IMR-90 (cell line): ENCODE measurements around the gene IL1RAP. TPM values are rescaled to one million over a fixed set of nuclear protein-coding genes. Genes with fewer than 3 reads are reported as not detected.

Experiments
- ATAC-seq: fragments of 200-7000 bp; cut with Tn5 transposase; 2 replicates; pipeline ENCODE4 v1.9.1; 2020; ENCODE audit warnings: low read depth, mild to moderate bottlenecking, moderate library complexity
- BruUV-seq: library from RNA; stranded (reverse); fragments of 400-500 nt; replicated peaks from 2 replicates; lab custom pipeline; 2021; lab: Mats Ljungman, UMichigan
- CTCF ChIA-PET: fragments of 300-600 bp; formaldehyde crosslinking; extraction: SDS; loops from one replicate; lab custom pipeline; 2021; ENCODE audit warnings: antibody characterized with exemption; lab: Yijun Ruan, JAX
- POLR2A ChIA-PET: fragments of 300-600 bp; sonication (Branson Sonifier 250); formaldehyde crosslinking; loops from one replicate; lab custom pipeline; 2022; ENCODE audit warnings: antibody characterized with exemption; ENCODE audit not compliant: unreplicated experiment; lab: Charles Lee
- DNase-seq: peaks from one replicate; pipeline ENCODE4 v3.0.0; 2013
- H2AFZ ChIP-seq: replicated peaks from 2 replicates; pipeline ENCODE3; 2013; ENCODE audit warnings: low read length, mild to moderate bottlenecking; ENCODE audit not compliant: poor library complexity
- H2AK5ac ChIP-seq: 2 replicates; pipeline ENCODE4 v1.6.1; 2013; ENCODE audit warnings: low read depth, low read length, inconsistent platforms
- H2AK9ac ChIP-seq: replicated peaks from 2 replicates; pipeline ENCODE3; 2013; ENCODE audit warnings: mild to moderate bottlenecking, low read depth, low read length, moderate library complexity; ENCODE audit not compliant: poor library complexity
- H2BK120ac ChIP-seq: 2 replicates; pipeline ENCODE4 v1.6.1; 2013; ENCODE audit warnings: low read depth, low read length, inconsistent platforms
- H2BK15ac ChIP-seq: 3 replicates; pipeline ENCODE4 v1.6.1; 2013; ENCODE audit warnings: low read depth, low read length, inconsistent platforms
- H2BK20ac ChIP-seq: 2 replicates; pipeline ENCODE4 v1.6.1; 2013; ENCODE audit warnings: low read depth, mild to moderate bottlenecking, inconsistent platforms, low read length, moderate library complexity
- H2BK5ac ChIP-seq: 2 replicates; pipeline ENCODE4 v1.6.1; 2013; ENCODE audit warnings: mild to moderate bottlenecking, low read depth, low read length, inconsistent platforms; ENCODE audit not compliant: poor library complexity, severe bottlenecking
- H3K14ac ChIP-seq: replicated peaks from 2 replicates; pipeline ENCODE4 v1.6.1; 2013; ENCODE audit warnings: low read depth, low read length, inconsistent platforms
- H3K18ac ChIP-seq: 2 replicates; pipeline ENCODE4 v1.6.1; 2013; ENCODE audit warnings: low read depth, low read length, control low read depth
- H3K23ac ChIP-seq: 2 replicates; pipeline ENCODE4 v1.6.1; 2013; ENCODE audit warnings: low read depth, low read length, inconsistent platforms
- H3K27ac ChIP-seq: 2 replicates; pipeline ENCODE4 v1.5.1; 2013; ENCODE audit warnings: mild to moderate bottlenecking, control low read depth, low read length; ENCODE audit not compliant: insufficient read depth
- H3K27me3 ChIP-seq: 2 replicates; pipeline ENCODE4 v1.6.1; 2013; ENCODE audit warnings: low read length; ENCODE audit not compliant: control insufficient read depth, insufficient read depth
- H3K36me3 ChIP-seq: 2 replicates; pipeline ENCODE4 v1.6.1; 2013; ENCODE audit warnings: low read length, mixed read lengths; ENCODE audit not compliant: control insufficient read depth, insufficient read depth
- H3K4ac ChIP-seq: 2 replicates; pipeline ENCODE4 v1.6.1; 2013; ENCODE audit warnings: low read depth, low read length, inconsistent platforms
- H3K4me1 ChIP-seq: 2 replicates; pipeline ENCODE4 v1.6.1; 2013; ENCODE audit warnings: low read length, mixed read lengths; ENCODE audit not compliant: control insufficient read depth, insufficient read depth
- H3K4me2 ChIP-seq: 2 replicates; pipeline ENCODE4 v1.6.1; 2013; ENCODE audit warnings: low read depth, mild to moderate bottlenecking, control low read depth, low read length, moderate library complexity
- H3K4me3 ChIP-seq: 2 replicates; pipeline ENCODE4 v1.5.1; 2013; ENCODE audit warnings: low read depth, mild to moderate bottlenecking, control low read depth, low read length, moderate library complexity; ENCODE audit not compliant: insufficient read depth
- H3K56ac ChIP-seq: 2 replicates; pipeline ENCODE4 v1.6.1; 2013; ENCODE audit warnings: low read length, inconsistent platforms; ENCODE audit not compliant: insufficient read depth; ENCODE audit errors: extremely low read depth
- H3K79me1 ChIP-seq, 2 experiments: 2 replicates each; pipeline ENCODE4 v1.6.1; 2013; ENCODE audit warnings: low read length in 2 of 2, inconsistent platforms in 1 of 2, low read depth in 1 of 2
- H3K9ac ChIP-seq: 2 replicates; pipeline ENCODE4 v1.6.1; 2013; ENCODE audit warnings: low read depth, low read length, control low read depth
- H3K9me1 ChIP-seq: 2 replicates; pipeline ENCODE4 v1.6.1; 2013; ENCODE audit warnings: low read length, inconsistent platforms; ENCODE audit not compliant: insufficient read depth
- H3K9me3 ChIP-seq: 2 replicates; pipeline ENCODE4 v1.6.1; 2013; ENCODE audit warnings: low read length; ENCODE audit not compliant: control insufficient read depth, insufficient read depth
- H4K20me1 ChIP-seq: 2 replicates; pipeline ENCODE4 v1.6.1; 2013; ENCODE audit warnings: low read length, inconsistent platforms; ENCODE audit not compliant: insufficient read depth
- H4K5ac ChIP-seq: 2 replicates; pipeline ENCODE4 v1.6.1; 2013; ENCODE audit warnings: mild to moderate bottlenecking, low read depth, low read length, control low read depth
- H4K8ac ChIP-seq, 2 experiments: 2 replicates each; pipeline ENCODE4 v1.6.1; 2013; ENCODE audit warnings: low read depth in 2 of 2, low read length in 2 of 2, control low read depth in 1 of 2, inconsistent platforms in 1 of 2
- H4K91ac ChIP-seq: 2 replicates; pipeline ENCODE4 v1.6.1; 2013; ENCODE audit warnings: low read depth, low read length, inconsistent platforms; ENCODE audit not compliant: insufficient read depth
- CEBPB ChIP-seq: IDR thresholded peaks from 2 replicates; pipeline ENCODE4 v1.6.1; 2012; ENCODE audit warnings: low read depth, low read length, improper control_type of control experiment
- CHD1 ChIP-seq: IDR thresholded peaks from 2 replicates; pipeline ENCODE4 v1.6.1; 2012; ENCODE audit warnings: low read depth, low read length, improper control_type of control experiment
- CTCF ChIP-seq: conservative IDR thresholded peaks from 2 replicates; pipeline ENCODE4 v1.5.1; 2012; ENCODE audit warnings: mild to moderate bottlenecking, low read depth, low read length, improper control_type of control experiment
- ELK1 ChIP-seq: fragments of 150-350 bp; IDR thresholded peaks from 2 replicates; pipeline ENCODE4 v1.6.1; 2016; ENCODE audit warnings: low read depth, mild to moderate bottlenecking, low read length, moderate library complexity, borderline replicate concordance
- MAFK ChIP-seq: IDR thresholded peaks from 2 replicates; pipeline ENCODE4 v1.6.1; 2012; ENCODE audit warnings: low read depth, low read length, improper control_type of control experiment
- MAZ ChIP-seq: IDR thresholded peaks from 2 replicates; pipeline ENCODE4 v1.6.1; 2012; ENCODE audit warnings: low read depth, mild to moderate bottlenecking, low read length, improper control_type of control experiment, moderate library complexity, borderline replicate concordance
- MXI1 ChIP-seq: IDR thresholded peaks from 2 replicates; pipeline ENCODE4 v1.6.1; 2012; ENCODE audit warnings: low read depth, mild to moderate bottlenecking, low read length, moderate library complexity, borderline replicate concordance
- NFE2L2 ChIP-seq: fragments of 150-350 bp; IDR thresholded peaks from 2 replicates; pipeline ENCODE4 v1.6.1; 2016; ENCODE audit warnings: low read depth, mild to moderate bottlenecking, low read length
- POLR2A ChIP-seq: IDR thresholded peaks from 2 replicates; pipeline ENCODE4 v1.6.1; 2012; ENCODE audit warnings: mild to moderate bottlenecking, low read depth, low read length
- RAD21 ChIP-seq: IDR thresholded peaks from 2 replicates; pipeline ENCODE4 v1.6.1; 2012; ENCODE audit warnings: low read length, improper control_type of control experiment
- RCOR1 ChIP-seq: IDR thresholded peaks from 2 replicates; pipeline ENCODE4 v1.6.1; 2012; ENCODE audit warnings: mild to moderate bottlenecking, low read length, improper control_type of control experiment; ENCODE audit not compliant: insufficient replicate concordance
- RFX5 ChIP-seq: IDR thresholded peaks from 2 replicates; pipeline ENCODE4 v1.8.0; 2012; ENCODE audit warnings: low read depth, mild to moderate bottlenecking, low read length, moderate library complexity
- SMC3 ChIP-seq: fragments of 150-350 bp; IDR thresholded peaks from 2 replicates; pipeline ENCODE4 v1.6.1; 2016; ENCODE audit warnings: low read depth, mild to moderate bottlenecking, antibody characterized with exemption, low read length, moderate library complexity
- USF2 ChIP-seq: fragments of 150-350 bp; IDR thresholded peaks from 2 replicates; pipeline ENCODE4 v1.6.1; 2017; ENCODE audit warnings: mild to moderate bottlenecking, antibody characterized with exemption, low read length, low read depth
- WGBS, 2 experiments: methylation state at CpG; one replicate each; pipeline versions ENCODE4 v1.1.5 to v1.1.7; 2013; ENCODE audit warnings: missing lambda C conversion rate in 2 of 2; ENCODE audit not compliant: insufficient read length in 1 of 2; ENCODE audit errors: extremely low coverage in 2 of 2; 5-methylcytosine and 5-hydroxymethylcytosine counted together
- dilution Hi-C: fragments of 300-500 bp; cut with HindIII; formaldehyde crosslinking; loops from one replicate; pipeline ENCODE4 v1.14.3; 2018; ENCODE audit warnings: low sequenced_read_pairs; ENCODE audit not compliant: unreplicated experiment
- in situ Hi-C: fragments of 300-500 bp; cut with MboI; formaldehyde crosslinking; loops from 3 replicates; pipeline ENCODE4 v1.14.3; 2019; ENCODE audit warnings: low sequenced_read_pairs, inconsistent platforms, mixed read lengths
- intact Hi-C: fragments of 100-400 bp; cut with micrococcal nuclease; formaldehyde crosslinking; loops from 2 replicates; pipeline ENCODE4 v1.10.0; 2022
- polyA plus RNA-seq, 3 experiments: library from polyadenylated mRNA; depleted of rRNA; stranded (reverse); fragments of >200 nt; gene quantifications; 2 replicates each; pipeline ENCODE4 v1.2.3, GENCODE V29; 2012; ENCODE audit warnings: low replicate concordance in 1 of 3
- total RNA-seq: library from RNA; depleted of rRNA; stranded (reverse); fragments of >200 nt; gene quantifications from 2 replicates; pipeline ENCODE4 v1.2.3, GENCODE V29; 2012

The IL1RAP gene
- total and polyA plus RNA-seq, 2 of the 4 experiments (the other 2 are of a cell fraction) = 8.3 to 11.3 TPM

GRCh38 chr3:190608850-190609589, 95.1 kb downstream of the IL1RAP start:
- H4K20me1 ChIP-seq = no peaks in the 10 kb centered on the region
- ChIA-PET CTCF (interaction anchor here (0.7 kb wide), 1 partner anchor 89 kb away, joined by 4 read pairs; no protein-coding TSS in a partner anchor), POLR2A (no interaction called here)
- H3K9me3 ChIP-seq = no peaks in the 10 kb centered on the region; the same call in 1 of the 2 replicates
- BruUV-seq = no TSS peak
- ATAC-seq (peak; percentile 59; the same call in 1 of the 2 replicates), DNase-seq (peak; percentile 47)
- H3K4me1 ChIP-seq = peaks cover 3% of the 10 kb centered on the region
- no peaks in the 10 kb centered on the region for H3K27me3 ChIP-seq
- no peak overlapping the region for H3K27ac ChIP-seq
- no peak overlapping the region for H3K23ac ChIP-seq
- dilution Hi-C loops = no loop called here
- H3K18ac ChIP-seq = no peak overlapping the region
- TF ChIP-seq MAFK (no peak), NFE2L2 (no peak), RCOR1 (no peak), CEBPB (no peak), SMC3 (no peak), CTCF (no peak), RAD21 (no peak), POLR2A (no peak), ELK1 (no peak), RFX5 (no peak), CHD1 (no peak), USF2 (no peak), MXI1 (no peak), MAZ (no peak)
- peaks cover 2% of the 10 kb centered on the region for H3K36me3 ChIP-seq
- no peak overlapping the region for H2BK20ac ChIP-seq
- WGBS, 2 experiments = no CpG with 5 or more reads among the region's 4 CpGs
- no peak overlapping the region for H4K5ac ChIP-seq
- no peak overlapping the region for H2BK5ac ChIP-seq
- H2BK15ac ChIP-seq = no peak overlapping the region
- no peak overlapping the region for H2AFZ ChIP-seq
- H2AK5ac ChIP-seq = no peak overlapping the region
- H4K8ac ChIP-seq = no peak overlapping the region
- no peak overlapping the region for H3K14ac ChIP-seq
- H2AK9ac ChIP-seq = no peak overlapping the region
- no peak overlapping the region for H3K4ac ChIP-seq
- H3K4me3 ChIP-seq = no peak overlapping the region
- H2BK120ac ChIP-seq = no peak overlapping the region
- H3K9ac ChIP-seq = no peak overlapping the region
- H3K79me1 ChIP-seq = no peaks in the 10 kb centered on the region
- H3K4me2 ChIP-seq = 0 out of 2 replicates have a peak overlapping the region, but pooled peaks have one; percentile 41
- no peaks in the 10 kb centered on the region; the same call in 1 of the 2 replicates for H3K9me1 ChIP-seq
- in situ Hi-C loops = no loop called here
- no peak overlapping the region for H4K91ac ChIP-seq
- intact Hi-C loops = no loop called here
- H3K56ac ChIP-seq = no peak overlapping the region
